Inflammatory macrophage treated with lipopolysaccharide for 1 hour (primary cell): Measurements from ENCODE around the gene KRT38.

Source experiments
- DNase-seq, 2 donors: peaks; one replicate each; pipeline ENCODE4 v3.0.0-alpha.2; 2020 to 2022

KRT38 gene

GRCh38 chr17:41440531-41441033 lies at the start of gene KRT38:
KRT38 (minus strand) TSS chr17:41440983; CDS start chr17:41440921, 62 bp downstream.
- no peak for DNase-seq

- no peak for DNase-seq
These were observed 48.7 kb upstream of the KRT38 start, which contains the start of gene KRT36 for GRCh38 chr17:41489531-41489930. KRT36 (minus strand) TSS chr17:41489910; CDS start chr17:41489864, 46 bp downstream.

DNA sequence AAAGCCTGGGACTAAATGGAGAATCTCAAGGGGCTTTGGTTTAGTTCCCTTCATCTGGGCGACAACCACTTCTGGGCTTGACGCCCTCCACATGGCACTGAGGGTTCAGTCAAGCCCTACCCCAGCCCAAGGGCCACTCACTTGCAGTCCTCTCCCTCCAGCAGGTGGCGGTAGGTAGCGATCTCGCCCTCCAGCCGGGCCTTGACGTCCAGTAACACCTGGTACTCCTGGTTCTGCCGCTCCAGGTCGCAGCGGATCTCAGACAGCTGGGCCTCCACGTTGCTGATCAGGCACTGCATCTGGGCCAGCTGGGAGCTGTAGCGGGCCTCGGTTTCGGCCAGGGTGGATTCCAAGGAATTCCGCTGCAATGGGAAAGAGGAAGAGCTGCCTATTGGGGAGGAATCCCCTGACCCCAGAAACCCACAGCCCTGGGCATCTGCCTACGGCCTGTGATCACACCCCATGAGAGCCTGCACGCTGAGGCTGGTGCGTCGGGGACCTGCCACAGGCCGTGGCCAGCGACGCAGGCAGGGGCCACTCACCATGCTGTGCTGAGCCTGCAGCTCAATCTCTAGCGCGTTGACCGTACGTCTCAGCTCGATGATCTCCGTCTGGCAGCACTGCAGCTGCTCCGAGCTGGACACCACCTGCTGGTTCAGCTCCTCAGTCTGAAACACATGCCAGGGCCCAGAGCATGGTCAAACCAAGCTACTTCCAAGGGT lies 46.2 kb upstream of the KRT38 start:
- DNase-seq = peak in 1 of 2 donors; percentile 48

- no peak for DNase-seq
These were observed 45.5 kb upstream of the KRT38 start for GRCh38 chr17:41486316-41486715.

- DNase-seq = no peak
These were observed 44.4 kb upstream of the KRT38 start for GRCh38 chr17:41484920-41485904.

DNA sequence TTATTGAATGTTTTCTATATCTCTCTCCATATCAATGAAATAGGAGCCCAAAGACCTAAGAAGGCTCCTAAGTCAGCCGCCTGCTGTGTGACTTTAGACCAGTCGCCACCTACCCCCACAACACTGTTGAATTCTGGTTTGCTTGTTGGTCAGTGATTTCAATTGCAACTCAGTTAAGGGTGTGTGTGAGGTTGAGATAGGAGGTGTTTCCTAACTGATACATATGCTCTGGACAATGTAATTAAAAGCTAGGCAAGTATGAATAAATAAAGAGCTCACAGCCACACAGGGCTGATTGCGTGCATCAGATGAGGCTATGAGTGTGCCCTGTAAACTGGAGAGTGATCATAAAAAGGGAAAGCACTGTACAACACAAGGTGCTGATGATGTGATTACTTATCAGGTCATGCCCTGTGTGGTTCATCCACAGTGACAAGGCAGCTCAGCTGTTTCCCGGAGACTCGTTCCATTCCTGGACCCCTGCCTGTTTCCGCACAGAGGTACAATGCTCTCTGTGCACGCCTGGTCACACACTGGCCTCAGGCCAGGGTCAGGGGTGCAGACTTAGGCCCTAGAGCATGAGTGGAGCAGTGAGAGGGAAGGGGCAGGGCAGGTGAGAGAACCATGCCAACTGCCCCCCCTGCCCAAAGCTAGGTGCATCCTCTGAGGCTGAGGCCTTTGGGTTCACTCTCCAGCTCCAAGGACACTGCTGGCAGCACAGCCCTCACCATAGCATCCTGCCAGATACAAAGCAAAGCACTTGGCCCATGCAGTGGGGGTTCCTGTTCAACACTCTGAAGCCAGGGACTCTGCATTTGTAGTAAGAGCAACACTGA lies 43.4 kb upstream of the KRT38 start:
- DNase-seq = no peak

- DNase-seq = no peak
These were observed 42.7 kb upstream of the KRT38 start for GRCh38 chr17:41483531-41483930.

DNA sequence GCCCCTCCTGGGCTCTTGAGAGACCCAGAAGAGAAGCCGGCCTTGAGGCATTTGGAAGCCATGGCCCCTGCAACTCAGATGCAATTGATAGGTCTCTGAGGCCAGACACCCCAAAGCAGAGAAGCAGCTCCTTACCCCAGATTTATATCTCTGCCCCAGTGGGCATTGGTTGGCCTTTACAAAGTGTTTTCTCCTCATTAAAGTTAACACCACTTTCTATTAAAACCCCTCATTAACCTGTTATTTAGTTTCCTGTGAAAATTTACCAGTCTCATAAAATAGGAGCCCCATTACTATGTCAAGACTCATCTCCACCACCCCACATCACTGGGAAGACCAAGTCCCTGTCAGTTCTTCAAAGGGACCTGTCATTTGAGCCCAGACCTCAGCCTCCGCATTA lies 40.3 kb upstream of the KRT38 start, which contains the start of gene KRT35:
Gene KRT35 (minus strand): TSS at position 116 of the 400 bp plus-strand sequence. CDS start 54 bp downstream, at position 62.
- DNase-seq = no peak

- no peak for DNase-seq
These were observed 39.8 kb upstream of the KRT38 start for GRCh38 chr17:41480581-41480980.

GRCh38 chr17:41480136-41480535 lies 39.4 kb upstream of the KRT38 start:
- peak in 1 of 2 donors; percentile 20 for DNase-seq

GRCh38 chr17:41478237-41478636 lies 37.5 kb upstream of the KRT38 start:
- DNase-seq = no peak

- no peak for DNase-seq
These were observed 36.4 kb upstream of the KRT38 start for GRCh38 chr17:41476866-41477815.

GRCh38 chr17:41475421-41475820 lies 34.6 kb upstream of the KRT38 start:
- DNase-seq = no peak

- no peak for DNase-seq
These were observed 34.1 kb upstream of the KRT38 start for GRCh38 chr17:41474863-41475262.

DNA sequence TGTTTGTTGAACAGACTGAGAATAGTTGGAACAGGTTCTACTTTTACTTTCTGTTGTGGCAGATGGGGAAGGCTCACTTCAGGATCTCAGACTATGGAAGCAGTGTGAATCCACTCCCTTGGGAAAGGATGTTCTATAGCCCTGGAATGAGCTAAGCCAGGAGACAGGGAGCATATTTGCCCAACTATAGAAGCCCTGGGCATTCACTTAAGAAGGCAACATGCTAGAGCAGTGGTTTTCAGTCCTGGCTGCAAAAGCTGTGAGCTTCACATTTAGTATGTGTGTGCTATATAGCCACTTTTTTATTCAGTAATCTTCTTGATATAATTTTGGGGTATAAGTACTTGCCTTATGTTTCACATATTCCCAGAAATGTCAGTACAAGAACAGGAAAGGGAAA lies 27.6 kb upstream of the KRT38 start:
- DNase-seq = no peak

DNA sequence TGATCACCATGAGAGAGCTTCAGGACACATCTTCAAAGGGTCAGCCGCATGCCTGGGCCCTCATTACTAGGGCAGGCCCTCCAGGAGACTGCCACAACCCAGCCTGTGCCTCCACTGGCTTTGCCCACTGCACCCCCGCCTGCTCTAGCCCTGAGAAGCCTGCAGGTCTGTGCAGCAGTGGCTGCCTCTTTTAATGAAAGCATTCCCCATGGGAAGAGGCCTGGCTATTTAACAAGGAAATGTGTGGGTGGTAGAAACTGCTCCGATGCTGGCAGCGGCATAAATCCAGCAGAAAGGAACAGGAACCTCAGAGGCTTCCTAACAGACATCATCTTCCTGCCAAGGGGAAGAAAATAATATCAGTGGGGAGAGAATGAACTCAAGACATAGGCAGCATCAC lies 26.8 kb upstream of the KRT38 start:
- DNase-seq = no peak

- no peak for DNase-seq
These were observed 26.2 kb upstream of the KRT38 start, which contains the start of gene KRT32 for GRCh38 chr17:41466988-41467387. KRT32 (minus strand) TSS chr17:41467386; CDS start chr17:41467325, 61 bp downstream.

DNA sequence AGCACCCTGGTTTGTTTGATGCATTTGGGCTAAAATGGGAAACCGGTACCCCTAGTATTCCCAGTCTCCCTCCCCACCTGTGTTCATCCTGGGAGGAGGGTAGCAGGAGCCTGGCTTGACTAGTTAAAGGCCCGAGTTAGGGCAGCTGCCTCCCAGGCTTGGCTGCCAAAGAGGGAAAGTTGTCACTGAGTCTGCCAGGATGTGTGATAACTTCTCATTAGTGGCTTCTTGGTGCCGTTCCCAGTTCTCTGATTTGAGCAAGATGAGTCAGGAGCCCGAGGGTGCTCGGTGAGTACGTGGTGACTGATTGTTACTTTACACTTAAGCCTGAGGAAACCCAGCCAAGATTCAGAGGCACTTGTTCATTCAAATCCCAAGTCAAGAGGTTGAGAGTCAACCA lies 23.9 kb upstream of the KRT38 start:
- DNase-seq = no peak

- no peak for DNase-seq
These were observed 23.4 kb upstream of the KRT38 start for GRCh38 chr17:41464173-41464572.

DNA sequence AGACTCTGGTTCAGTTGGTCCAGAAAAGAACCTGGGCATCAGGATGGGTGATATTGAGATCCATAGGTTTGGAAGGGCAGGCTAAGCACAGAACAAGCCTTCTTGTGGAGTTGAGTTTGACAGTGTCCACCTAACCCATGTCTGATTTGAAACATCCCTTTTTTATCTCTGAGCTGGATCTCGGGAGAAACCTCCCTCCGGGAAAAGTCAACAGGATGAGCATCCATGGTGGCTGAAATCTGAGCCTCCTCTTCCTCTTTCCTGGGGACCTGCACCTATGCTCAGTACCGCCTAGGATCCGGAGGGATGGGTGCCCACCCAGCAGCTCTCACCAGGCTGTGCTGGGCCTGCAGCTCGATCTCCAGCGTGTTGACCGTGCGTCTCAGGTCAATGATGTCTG lies 23.0 kb upstream of the KRT38 start:
- no peak for DNase-seq

GRCh38 chr17:41462705-41463104 lies 21.9 kb upstream of the KRT38 start:
- DNase-seq = no peak
